Measurements from ENCODE around the gene GOLGA8N.
"Not testable (repeated sequence)": the region's sequence is repeated elsewhere in the genome, so short reads cannot be mapped to it uniquely, and the experiment has no call there.

GOLGA8N gene

DNA sequence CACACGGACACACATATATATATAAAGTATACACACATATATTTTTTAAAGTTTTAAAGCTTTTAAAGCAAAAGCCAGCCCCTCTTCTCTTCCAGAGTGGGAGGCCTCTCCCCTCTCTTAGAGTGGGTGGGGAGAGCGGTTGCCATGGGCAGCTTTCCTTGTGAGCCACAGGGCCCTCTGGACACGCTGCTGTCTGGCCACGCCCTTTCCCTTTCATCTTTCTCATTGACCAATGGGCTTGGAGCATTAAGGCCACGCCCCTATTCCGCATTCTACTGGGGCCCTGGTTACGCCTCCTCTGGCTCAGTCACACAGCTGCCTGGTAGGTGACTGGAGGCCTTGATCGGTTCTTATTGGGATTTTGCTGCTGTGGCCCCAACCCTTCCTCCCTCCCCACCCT lies at the start of gene GOLGA8N:
Gene GOLGA8N, plus strand, starts transcription at position 306 of the 400 bp plus-strand sequence.
- DNase-seq = not testable (repeated sequence)

DNA sequence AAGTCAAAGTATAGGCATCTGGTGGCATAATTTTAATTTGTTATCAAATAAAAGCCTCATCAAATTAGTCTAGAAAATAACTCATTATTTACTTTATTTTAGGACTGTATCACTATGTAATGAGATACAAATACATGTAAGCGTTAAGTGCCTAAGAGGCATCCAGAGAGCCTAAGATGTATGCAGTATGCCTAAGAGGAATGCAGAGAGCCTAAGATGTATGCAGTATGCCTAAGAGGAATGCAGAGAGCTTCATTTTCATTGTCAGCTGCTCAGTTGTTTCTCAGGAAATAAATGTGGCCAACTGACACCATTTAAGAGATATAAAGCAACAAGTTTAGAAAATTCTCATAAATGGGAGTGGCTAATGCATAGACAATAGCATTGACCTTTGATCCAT lies 49.8 kb upstream of the GOLGA8N start:
- DNase-seq = not testable (repeated sequence)

- DNase-seq = not testable (repeated sequence)
Measured at GRCh38 chr15:32545129-32545528, 48.1 kb upstream of the GOLGA8N start.

- DNase-seq = not testable (repeated sequence)
Measured at GRCh38 chr15:32554587-32554986, 38.7 kb upstream of the GOLGA8N start.

GRCh38 chr15:32562198-32562597 lies 31.1 kb upstream of the GOLGA8N start:
- not testable (repeated sequence) for DNase-seq

DNA sequence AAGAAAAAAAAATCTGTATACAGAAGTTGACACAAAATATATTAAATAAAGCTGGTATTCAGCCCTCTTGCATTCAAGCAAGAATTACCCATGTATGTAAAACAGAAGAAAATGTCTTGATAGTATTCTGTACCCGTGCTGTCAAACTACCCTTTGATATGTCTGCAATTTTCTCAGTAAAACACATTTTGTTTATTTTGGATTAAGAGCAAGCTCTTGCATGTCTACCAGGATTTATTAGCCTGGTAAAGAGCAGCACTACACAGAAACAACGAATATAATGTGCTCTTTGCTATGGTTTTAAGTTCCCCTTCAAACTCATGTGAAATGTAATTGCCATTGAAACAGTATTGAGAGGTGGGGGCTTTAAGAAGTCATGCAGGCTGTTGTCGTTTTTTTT lies 24.3 kb upstream of the GOLGA8N start:
- DNase-seq = not testable (repeated sequence)

DNA sequence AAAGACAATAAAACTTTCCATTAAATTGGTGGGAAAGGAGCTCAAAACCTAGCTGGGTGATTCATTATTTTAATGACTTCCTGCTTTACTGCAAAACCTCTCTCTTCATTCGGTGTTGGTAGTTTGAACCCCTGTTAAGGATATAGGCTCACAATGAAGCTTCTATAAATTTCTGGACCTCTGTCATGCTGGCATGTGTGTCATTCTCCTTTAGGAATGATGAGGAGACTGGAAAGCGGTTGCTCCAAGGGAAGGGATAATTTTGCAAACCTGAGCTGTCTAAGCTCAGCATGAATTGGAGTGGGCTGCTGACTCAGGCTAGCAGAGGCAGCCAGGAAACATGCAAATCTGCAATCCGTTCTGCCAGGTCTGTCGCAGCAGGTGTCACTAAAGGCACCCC lies 14.8 kb upstream of the GOLGA8N start:
- DNase-seq = not testable (repeated sequence)

DNA sequence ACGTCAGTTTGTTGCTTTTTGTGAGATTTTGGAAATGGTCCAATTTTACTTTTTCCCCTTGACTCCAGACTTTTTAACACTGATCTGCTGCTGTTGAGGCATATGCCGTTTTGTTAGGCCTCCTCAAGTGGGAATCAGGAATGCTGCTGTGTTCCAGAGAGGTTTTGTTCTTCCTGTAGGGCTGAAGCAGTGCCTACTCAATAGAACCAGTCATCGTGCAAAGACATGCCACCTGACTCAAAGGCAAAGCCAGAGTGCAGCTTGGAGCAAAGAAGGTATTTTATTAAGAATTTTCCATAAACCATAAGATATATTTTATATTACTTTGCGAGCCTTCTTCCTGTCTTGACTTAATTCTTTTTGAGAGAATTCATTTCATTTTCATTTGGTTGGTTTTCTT lies 7.4 kb upstream of the GOLGA8N start:
- DNase-seq = not testable (repeated sequence)

- DNase-seq = not testable (repeated sequence)
Measured at GRCh38 chr15:32609518-32609917, 16.3 kb downstream of the GOLGA8N start.

DNA sequence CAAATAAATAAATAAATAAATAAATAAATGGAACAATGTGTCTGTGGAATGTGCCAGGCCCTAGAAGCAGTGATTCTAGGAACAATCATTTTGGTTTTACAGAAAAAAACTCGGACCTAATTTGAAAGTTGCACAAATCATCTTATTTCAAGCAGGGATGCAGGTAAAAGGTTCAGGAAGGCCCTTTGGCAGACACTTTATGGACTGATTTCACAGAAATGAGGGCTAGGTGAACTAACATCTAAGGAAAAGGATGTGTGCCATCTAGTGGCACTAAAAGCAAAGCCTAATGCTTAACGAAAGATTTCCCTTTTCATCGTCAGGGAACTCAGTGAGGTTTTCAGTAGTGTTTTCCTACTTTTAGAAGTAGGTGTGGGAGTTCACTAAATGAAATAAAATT lies 17.5 kb downstream of the GOLGA8N start:
- not testable (repeated sequence) for DNase-seq

DNA sequence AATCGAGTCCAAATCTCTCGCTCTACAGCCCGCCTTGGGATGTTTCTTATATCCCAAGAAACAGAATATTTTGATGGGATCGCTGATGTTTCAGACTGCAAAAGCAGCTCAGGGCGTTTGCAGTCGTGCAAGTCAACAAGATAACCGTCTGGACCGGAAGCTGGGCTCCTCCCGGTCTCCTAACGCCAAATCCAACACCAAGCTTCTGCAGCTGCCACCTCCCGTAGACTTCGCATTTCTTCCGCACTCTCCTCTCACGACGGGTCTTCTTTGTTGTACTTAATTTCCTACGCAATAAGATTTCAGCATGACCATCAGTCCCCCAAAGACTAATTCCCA lies 21.4 kb downstream of the GOLGA8N start:
- DNase-seq = not testable (repeated sequence)

GRCh38 chr15:32615051-32615870 lies 22.0 kb downstream of the GOLGA8N start, which contains the start of gene ARHGAP11A:
ARHGAP11A (plus strand) TSS chr15:32615504; CDS start chr15:32616212, 708 bp downstream.
- DNase-seq = not testable (repeated sequence)

- not testable (repeated sequence) for DNase-seq
Measured at GRCh38 chr15:32615871-32616426, 22.7 kb downstream of the GOLGA8N start.

DNA sequence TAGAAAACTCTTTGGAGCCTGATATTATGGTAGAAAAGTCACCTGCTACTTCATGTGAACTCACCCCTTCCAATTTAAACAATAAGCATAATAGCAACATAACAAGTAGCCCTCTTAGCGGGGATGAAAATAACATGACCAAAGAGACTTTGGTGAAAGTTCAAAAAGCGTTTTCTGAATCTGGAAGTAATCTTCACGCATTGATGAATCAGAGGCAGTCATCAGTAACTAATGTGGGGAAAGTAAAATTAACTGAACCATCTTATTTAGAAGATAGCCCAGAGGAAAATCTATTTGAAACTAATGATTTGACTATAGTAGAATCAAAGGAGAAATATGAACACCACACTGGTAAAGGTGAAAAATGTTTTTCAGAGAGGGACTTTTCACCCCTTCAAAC lies 43.2 kb downstream of the GOLGA8N start:
- no peak for DNase-seq

DNA sequence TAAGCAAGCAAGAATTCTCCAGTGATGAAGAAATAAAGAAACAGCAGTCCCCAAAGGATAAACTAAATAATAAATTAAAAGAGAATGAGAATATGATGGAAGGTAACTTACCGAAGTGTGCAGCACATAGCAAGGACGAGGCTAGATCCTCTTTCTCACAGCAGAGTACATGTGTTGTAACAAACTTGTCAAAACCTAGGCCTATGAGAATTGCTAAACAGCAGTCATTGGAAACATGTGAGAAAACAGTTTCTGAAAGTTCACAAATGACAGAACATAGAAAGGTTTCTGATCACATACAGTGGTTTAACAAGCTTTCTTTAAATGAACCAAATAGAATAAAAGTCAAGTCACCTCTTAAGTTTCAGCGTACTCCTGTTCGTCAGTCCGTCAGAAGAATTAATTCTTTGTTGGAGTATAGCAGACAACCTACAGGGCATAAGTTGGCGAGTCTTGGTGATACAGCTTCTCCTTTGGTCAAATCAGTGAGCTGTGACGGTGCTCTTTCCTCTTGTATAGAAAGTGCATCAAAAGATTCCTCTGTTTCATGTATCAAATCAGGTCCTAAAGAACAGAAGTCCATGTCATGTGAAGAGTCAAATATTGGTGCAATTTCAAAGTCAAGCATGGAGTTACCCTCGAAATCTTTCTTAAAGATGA lies 43.8 kb downstream of the GOLGA8N start:
- DNase-seq = no peak

DNA sequence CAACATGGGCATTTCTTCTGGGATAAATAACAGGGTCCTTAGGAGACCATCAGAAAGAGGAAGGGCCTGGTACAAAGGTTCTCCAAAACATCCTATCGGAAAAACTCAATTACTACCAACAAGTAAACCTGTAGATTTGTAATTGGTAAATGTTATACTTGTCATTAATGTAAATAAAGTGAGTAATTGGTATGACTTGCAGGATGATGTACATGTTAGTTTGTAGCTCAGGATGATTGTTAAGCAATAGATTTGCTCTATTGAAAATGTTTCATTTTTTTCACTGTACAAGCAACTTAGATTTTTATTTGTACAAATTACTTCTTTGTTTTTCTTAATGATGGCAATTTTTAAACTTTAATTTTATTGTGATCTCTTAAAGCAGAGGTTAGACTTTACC lies 44.4 kb downstream of the GOLGA8N start:
- DNase-seq = no peak

DNA sequence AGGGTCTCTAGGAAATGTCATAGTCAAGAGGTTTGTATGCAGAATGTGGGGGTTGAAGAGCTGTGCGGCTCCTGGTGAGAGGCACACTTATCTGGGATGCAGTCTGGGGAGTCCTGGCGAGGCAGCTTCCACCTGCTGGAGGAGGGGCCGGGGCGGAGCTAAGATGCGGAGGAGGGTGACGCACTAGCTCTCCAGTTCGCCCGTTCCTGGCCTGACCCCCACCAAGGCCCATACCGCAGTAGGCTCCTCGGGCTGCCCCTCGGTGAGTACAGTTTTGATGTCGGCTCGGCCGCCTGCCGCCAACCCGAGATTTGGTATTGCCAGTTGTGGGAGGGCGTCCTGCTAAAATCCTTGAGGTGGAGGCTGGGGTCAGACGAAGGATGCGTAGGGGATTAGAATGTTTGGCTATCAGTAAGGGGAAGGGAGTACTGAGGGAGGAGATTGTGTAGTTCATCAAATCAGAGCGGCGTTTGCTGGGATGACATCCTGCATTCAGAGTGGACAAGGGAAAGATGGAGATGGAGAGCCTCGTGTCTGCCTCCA lies 48.3 kb downstream of the GOLGA8N start, which contains the start of gene SCG5:
Gene SCG5, plus strand, starts transcription at position 194 of the 543 bp plus-strand sequence. CDS start 1,883 bp downstream, outside the sequence.
- DNase-seq = peak in 54 of 56 donors; percentile 12 to 82 (median 60)

DNA sequence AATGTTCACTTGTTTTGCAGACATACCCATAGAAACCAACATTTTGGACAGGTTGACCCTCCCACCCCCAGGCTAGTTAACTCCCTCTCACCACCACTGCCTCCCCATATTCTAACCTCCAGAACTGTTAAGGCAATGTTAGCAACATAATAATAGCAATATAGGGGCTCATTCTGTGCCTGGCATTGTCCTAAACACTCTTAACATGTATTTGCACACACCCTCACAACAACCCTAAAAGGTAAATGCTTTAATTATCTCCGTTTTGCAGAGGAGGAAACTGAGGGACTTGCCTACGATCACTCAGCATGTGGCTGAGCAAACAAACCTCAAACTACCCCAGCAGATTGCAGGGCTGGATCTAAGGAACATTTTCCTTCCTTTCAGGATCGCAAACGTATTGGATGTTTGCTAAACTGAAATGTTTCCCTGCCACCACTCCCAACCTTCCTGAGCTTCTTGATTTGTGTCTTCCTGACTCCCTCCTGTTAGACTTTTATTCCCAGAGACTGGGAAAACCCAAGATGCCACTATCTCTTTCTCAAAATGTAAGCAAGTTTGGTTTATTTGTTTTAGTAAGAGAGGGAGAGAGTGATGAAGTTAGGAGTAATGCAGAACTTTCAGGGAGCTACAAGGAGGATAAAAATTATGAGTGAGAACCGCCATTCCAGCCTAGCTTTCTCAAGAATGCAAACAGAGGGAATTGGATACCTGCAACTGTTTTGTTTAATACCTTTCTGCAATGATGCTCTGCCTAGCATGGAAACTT lies 49.6 kb downstream of the GOLGA8N start:
- no peak for DNase-seq

GRCh38 chr15:32643907-32644445 lies 50.7 kb downstream of the GOLGA8N start:
- DNase-seq = no peak

- no peak for DNase-seq
Measured at GRCh38 chr15:32646291-32646690, 53.0 kb downstream of the GOLGA8N start.

DNA sequence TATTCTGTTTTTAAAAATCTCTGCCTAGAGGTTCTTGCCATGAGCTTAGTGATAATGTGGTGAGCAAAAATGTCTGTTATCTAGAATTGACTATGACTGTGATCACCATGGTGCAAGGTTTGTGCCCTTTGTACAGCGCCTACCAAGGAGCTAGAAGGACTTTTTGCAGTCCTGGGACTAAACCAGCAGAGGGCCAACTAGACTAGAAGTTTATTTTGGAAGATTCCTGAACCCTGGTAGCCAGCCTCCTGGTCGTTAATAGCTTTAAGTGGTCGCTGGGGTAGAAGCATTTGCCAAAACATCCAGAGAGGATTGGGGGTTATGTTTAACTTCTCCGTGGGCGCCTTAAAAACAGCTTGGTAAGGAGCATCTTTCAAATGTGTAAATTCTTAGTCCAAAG lies 56.1 kb downstream of the GOLGA8N start:
- DNase-seq = no peak
